ENCODE measurements around the gene RETREG2. TPM values are rescaled to one million over a fixed set of nuclear protein-coding genes. Genes with fewer than 3 reads are reported as not detected.

The RETREG2 gene
- 43.0 and 46.3 TPM in 2 replicates for total RNA-seq

GRCh38 chr2:219177552-219178376 is at the start of gene RETREG2:
Gene RETREG2 (plus strand): TSS chr2:219178275. CDS start chr2:219178353, 78 bp downstream.

GRCh38 chr2:219160186-219161017 is 17.7 kb upstream of the RETREG2 start, which contains the start of gene NHEJ1:
Gene NHEJ1 (minus strand): TSS chr2:219160815. CDS start chr2:219158362, 2,453 bp downstream.

GRCh38 chr2:219169930-219170654 is 8.0 kb upstream of the RETREG2 start, which contains the start of gene SLC23A3:
Gene SLC23A3 (minus strand): TSS chr2:219170029. CDS start chr2:219169984, 45 bp downstream.

GRCh38 chr2:219176818-219177551 is 1.1 kb upstream of the RETREG2 start, which contains the start of gene CNPPD1:
Gene CNPPD1 (minus strand): TSS chr2:219176925. CDS start chr2:219176828, 97 bp downstream.

GRCh38 chr2:219206328-219207133 is 28.5 kb downstream of the RETREG2 start, which contains the start of gene ZFAND2B:
Gene ZFAND2B (plus strand): TSS chr2:219206782. CDS start chr2:219206988, 206 bp downstream.

DNA sequence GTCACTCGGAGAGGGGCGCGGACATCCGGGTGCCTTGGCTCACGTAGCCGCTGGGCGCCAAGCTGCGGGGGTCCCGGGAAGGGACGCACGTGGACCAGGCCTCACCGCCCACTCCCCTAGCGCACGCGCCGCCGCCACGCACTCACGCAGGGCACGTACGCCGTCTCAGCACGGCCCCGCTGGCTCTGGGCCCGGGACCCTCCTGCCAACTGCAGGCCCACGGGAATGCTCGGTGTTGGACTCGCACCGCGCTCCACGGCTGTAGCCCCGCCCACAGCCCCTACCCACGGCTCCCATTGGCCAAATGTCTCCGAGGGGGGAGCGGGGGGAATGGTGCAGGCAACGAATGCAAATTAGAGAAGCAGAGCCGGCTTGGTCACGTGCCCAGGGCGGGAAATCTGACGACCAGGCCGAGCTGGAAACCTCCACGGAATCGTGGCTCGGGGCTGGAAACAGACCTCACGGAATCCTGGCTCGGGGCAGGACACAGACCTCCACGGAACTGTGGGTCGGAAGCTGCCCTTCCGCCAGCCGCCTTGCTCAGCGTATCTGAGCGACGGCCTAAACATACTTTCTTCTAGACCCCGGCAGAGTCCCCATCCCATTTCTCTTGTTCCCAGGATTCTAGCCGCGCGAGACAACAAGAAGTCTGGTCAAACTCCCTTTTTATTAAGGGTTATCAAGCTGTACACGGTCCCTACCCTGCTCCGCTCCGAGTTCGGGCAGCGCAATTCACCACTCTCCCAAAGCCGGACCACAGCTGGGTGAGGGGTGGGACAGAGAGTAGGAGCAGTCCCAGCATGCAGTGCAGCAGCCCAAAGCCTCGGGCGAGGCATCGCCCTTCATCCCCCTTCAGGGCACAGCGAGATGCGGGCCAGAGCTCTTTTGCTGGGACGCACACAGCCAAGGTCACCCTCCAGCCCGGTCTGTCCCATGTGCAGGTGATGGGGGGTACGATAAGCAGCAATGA is 40.9 kb downstream of the RETREG2 start, which contains the start of gene ABCB6:
Gene ABCB6, minus strand, starts transcription at position 227 of the 970 bp plus-strand sequence. CDS start 285 bp downstream, outside the sequence.

GRCh38 chr2:219229305-219230058 is 51.4 kb downstream of the RETREG2 start, which contains the start of the genes ANKZF1 and ATG9A:
Gene ANKZF1 (plus strand): TSS chr2:219229806. CDS start chr2:219230258, 452 bp downstream.
Gene ATG9A (minus strand): TSS chr2:219229636. CDS start chr2:219228024, 1,612 bp downstream.

Other genes with a start within 250 kb of the RETREG2 start
- gene CDK5R2, start 218.6 kb upstream of the RETREG2 start, total RNA-seq, result under 0.01 TPM in 1 of 2 replicates, not detected in the other
- gene FEV, start 193.1 kb upstream of the RETREG2 start, total RNA-seq, result not detected in 2 replicates
- gene CRYBA2, start 184.9 kb upstream of the RETREG2 start, total RNA-seq, result not detected in 2 replicates
- not detected in 2 replicates for gene CFAP65, start 136.8 kb upstream of the RETREG2 start, total RNA-seq
- 0.32 TPM in 1 of 2 replicates, not detected in the other for gene IHH, start 117.4 kb upstream of the RETREG2 start, total RNA-seq
- 17.2 and 22.2 TPM in 2 replicates for gene NHEJ1, start 17.5 kb upstream of the RETREG2 start, total RNA-seq
- gene SLC23A3, start 8.2 kb upstream of the RETREG2 start, total RNA-seq, result 1.4 TPM in 1 of 2 replicates, not detected in the other
- gene CNPPD1, start 1.4 kb upstream of the RETREG2 start, total RNA-seq, result 16.9 and 26.8 TPM in 2 replicates
- gene ZFAND2B, start 28.5 kb downstream of the RETREG2 start, total RNA-seq, result 24.8 and 33.4 TPM in 2 replicates
- 17.2 and 17.9 TPM in 2 replicates for gene ABCB6, start 40.7 kb downstream of the RETREG2 start, total RNA-seq
- 52.5 and 113 TPM in 2 replicates for gene ATG9A, start 51.4 kb downstream of the RETREG2 start, total RNA-seq
- 21.9 and 33.2 TPM in 2 replicates for gene ANKZF1, start 51.5 kb downstream of the RETREG2 start, total RNA-seq
- gene GLB1L, start 67.2 kb downstream of the RETREG2 start, total RNA-seq, result 10.1 and 11.8 TPM in 2 replicates
- gene STK16, start 67.2 kb downstream of the RETREG2 start, total RNA-seq, result 14.2 and 20.8 TPM in 2 replicates
- gene TUBA4B, start 75.0 kb downstream of the RETREG2 start, total RNA-seq, result not detected in 2 replicates
- 15.6 and 16.3 TPM in 2 replicates for gene TUBA4A, start 75.6 kb downstream of the RETREG2 start, total RNA-seq
- 12.0 and 32.1 TPM in 2 replicates for gene DNAJB2, start 101.1 kb downstream of the RETREG2 start, total RNA-seq
- 22.6 and 64.0 TPM in 2 replicates for gene PTPRN, start 131.1 kb downstream of the RETREG2 start, total RNA-seq
- gene RESP18, start 154.5 kb downstream of the RETREG2 start, total RNA-seq, result not detected in 2 replicates
- 48.9 and 119 TPM in 2 replicates for gene DNPEP, start 209.6 kb downstream of the RETREG2 start, total RNA-seq
- gene DES, start 240.1 kb downstream of the RETREG2 start, total RNA-seq, result under 0.01 and 20.4 TPM in 2 replicates